Activated T-helper 1 cell treated with anti-CD3 and anti-CD28 coated beads, Interleukin-2, amount 50 U/mL, for 16 hours (primary cell): Measurements from ENCODE around the gene TENT5C.

ENCODE experiments used
- DNase-seq, 2 donors: peaks; one replicate each; pipeline ENCODE4 v3.0.0-alpha.2; 2020; ENCODE audit warnings: low read depth in 1 of 2, low spot score in 1 of 2

The TENT5C gene

DNA sequence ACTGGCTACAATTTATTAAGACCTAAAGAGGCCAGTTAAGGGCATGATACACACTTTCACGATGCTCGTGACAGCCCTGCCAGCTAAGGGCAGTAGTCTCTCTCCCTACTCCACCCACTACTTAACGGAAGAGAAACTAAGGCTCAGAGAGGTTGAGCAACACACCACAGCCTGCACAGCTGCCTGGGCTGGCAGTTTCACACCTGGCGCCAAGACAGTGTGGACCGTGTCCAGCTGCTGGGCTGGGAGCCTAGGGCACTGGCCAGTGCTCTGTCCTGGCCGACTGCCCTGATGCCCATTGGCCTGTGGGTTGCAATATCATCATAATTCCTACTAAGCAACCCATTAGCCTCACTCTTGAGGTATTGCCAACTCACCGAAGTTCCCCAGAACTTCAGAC is 27.6 kb downstream of the TENT5C start:
- DNase-seq: no peak

DNA sequence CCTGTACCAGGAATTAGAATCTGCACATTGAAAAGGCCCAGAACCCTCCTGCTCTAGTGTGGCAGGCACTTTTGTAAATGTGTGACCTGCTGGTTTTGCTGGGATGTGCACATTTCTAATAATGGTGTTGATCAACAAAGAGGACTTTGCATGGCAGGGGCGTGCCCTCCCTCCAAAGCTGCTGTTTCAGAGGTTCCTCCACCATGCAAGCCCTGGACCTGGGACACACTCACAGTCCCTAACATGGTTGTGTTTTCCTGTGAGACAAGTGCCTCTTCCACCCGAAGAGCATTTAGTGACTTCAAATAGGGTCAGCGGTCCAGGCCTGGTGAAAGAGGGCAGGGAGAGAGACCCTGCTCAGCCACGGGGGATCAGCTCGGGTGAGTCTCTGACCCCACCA is 28.1 kb downstream of the TENT5C start:
- no peak for DNase-seq

DNA sequence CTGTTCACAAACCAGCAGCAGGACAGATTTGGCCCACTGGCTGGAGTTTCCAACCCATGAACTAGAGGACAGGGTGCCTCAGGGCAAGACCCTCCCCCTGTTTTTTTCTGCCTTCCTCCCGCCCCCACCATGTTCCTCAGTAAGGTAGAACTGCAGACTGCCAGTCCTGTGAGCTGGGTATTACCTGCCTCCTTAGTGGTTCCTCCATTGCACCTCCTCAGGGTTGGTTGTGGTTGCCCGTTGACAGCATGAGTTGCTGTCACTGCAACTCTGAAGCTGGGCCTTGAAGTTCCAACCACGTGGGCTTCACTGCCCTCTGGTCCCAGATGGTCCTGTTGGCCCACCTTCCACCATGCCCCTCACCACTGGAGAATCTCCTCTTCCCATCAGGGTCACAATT is 28.8 kb downstream of the TENT5C start:
- DNase-seq: no peak

DNA sequence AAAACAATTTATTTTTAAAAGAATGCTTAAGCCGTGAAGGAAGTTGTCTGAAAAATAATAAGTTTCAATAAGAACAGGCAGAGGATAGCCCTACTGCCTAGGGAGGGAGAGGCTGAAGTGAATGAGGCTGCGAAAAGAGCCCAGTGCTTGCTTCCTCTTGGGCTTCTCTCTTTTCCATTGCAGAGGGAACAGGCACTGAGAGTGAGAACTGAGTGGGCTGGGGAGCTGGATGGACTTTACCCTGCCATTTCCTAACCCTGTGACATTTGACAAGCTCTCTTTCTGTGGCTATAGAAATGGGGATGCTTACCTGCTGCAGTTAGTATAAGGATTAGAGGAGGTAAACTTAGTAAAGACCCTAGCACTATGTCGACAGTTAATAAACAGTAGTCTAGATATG is 30.0 kb downstream of the TENT5C start:
- DNase-seq: no peak

DNA sequence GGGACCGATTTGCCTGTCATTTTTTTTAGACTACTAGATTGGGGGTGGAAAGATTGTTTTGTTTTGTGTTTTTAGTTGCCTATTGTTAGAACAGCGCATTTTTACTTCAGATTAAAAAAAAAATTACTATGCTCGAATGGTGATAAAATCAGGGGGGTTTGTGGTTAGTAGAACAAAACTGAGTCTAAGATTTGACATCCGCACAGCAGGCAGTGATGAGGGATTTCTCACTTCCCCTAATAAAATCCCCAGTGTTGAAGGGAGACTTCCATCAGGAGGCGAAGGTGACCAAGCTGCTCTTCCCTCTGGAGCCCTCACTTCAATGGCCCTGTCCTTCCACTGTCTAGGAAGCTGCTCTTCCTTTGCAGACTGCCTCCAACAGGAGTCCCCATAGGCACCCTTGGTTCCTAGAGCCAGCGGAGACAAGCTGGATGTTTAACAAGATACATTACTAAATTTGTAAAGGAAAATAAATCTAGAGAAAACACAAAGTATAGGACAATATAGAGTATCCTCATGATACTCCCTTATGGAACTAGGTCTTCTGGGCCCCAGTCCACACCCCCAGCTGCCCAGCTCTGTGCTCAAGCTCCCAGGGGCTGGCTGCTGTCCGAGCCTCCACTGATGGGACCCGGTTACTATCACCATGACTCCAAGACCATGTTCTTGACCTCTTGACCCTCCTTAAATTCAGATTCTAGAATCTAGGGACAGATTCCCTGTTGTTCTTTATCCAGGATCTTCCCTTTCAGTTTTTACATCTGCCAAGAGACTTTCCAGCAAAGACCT is 31.0 kb downstream of the TENT5C start:
- no peak for DNase-seq

DNA sequence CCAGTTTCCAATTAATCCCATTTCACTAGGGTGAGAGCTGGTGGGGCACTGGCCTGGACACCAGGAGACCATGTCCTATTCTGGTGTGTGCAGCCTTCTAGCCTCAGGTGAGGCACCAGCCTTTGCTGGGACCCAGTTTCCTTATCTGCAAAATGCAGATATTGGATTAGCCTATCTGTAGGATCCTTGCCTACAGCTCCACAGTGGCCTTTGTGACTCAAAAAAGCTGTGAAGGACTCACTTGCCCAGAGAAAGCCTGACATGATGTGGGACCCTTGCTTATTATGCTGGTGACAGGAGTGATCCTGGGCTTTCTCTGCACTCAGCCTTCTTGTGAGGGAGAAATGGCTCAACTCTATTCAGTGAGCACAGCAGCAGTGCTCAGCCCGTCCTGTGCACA is 32.3 kb downstream of the TENT5C start:
- no peak for DNase-seq

- no peak for DNase-seq
These were observed 32.9 kb downstream of the TENT5C start for GRCh38 chr1:117638759-117639158.

DNA sequence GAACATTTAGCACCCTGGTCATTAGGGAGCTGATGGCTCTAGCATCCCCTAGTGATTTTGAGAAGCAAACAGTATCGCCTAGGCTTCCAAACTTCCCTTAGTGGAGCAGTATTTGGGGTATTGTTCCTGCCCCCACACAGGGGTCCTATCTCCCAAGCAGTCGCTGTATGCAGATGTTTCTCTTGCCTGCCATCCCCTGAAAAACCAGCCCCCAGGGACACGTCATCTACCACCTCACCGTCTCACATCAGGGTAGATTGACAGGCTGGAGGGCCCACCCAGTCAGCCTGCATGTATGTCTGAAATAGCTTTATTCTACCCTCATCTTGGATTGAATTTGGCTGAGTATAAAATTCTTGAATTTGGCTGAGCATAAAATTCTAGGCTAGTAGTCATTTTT is 33.9 kb downstream of the TENT5C start:
- no peak for DNase-seq

DNA sequence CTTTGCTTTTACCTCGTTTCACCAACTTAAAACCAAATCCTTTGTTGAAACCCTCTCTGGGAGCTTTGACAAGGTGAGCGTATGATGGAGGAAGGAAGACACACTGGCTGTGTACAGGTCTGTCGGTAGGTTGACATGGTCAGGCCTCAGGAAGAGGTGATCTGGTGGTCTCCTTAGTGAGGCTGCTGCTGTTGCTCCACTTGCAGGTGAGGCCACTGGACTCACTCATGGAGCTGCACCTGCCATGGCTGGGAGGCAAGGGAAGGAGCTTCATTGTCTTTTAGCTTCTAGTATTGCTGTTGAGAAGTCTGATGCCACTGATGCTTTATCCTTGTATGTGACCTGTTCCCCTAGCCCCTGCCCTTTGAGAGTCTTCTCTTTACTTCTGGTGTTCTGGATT is 35.7 kb downstream of the TENT5C start:
- DNase-seq: no peak

DNA sequence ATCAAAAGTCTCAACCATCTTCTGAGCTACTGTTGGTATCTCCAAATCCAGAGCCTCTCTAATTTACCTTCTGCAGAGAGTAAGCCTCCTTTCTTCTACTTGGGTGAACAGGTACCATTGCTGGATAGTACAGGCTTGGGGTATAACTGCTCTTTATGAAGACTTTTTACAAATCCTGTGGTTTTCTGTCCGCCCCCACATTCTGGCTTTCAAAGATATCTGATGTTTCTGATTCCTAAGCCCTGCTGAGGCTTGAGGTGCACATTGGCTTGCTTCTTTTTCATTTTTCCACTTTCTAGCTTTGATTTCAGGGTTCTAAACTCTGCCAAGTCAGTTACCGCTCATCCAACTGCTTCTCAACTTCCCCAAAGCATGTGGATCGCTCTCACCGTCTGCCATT is 37.1 kb downstream of the TENT5C start:
- DNase-seq: no peak

DNA sequence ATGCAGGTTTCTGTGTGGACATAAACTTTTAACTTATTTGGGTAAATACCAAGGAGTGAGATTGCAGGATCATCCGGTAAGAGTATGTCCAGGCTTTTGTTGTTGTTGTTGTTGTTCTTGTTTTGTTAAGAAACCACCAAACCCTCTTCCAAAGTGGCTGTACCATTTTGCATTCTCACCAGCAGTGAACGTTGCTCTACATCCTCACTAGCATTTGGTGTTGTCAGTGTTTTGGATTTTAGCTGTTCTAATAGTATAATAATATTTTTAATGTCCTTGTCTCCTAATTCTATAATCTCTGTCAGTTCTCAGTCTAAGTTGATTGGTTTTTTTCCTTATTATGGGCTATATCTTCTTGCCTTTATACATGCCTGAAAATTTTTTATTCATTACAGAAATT is 37.8 kb downstream of the TENT5C start:
- no peak for DNase-seq

DNA sequence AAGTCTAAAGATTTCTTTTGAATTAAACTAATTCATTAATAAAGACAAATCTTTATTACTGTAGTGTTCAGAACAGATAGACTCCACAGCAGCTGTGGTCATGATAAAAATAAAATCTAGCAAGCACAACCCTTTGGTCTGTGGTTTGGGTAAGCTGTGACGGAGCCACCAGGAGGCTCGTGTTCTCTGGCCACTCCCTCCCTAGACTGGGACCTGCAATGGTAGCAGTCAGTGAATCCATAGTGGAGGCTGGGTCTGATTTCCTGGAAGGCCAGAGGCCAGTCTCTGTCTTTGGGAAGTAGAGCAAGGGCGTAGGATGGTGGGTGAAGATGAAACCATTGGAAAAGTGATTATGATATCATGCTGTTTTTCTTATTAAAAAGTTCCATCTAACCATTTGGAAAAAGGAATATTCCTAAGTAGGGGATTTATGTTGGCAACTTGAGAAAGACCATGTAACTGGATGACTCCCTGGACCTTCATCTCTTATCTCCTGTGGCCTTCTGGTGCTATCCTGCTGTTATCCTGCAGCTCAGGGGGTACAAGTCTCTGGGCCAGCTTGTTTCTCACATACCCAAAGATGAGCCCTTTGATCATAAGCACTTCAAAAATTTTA is 39.0 kb downstream of the TENT5C start:
- no peak for DNase-seq

DNA sequence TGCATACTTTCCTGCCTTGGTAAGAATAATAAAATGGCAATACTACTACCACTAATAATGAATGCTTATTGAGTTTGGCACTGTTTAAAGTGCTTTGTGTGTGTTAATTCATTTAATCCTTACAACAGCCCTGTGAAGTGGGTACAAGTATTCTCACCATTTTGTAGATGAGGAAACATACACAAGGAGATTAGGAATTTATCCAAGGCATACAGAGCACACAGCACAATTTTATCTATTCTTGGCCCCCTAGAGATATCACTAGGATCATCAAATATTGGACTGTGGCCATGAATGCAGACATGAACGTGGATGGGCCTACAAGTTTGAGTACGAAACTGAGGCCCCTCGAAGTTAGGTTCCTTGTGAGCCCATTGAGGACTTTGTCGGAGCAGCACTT is 39.5 kb downstream of the TENT5C start:
- DNase-seq: no peak

DNA sequence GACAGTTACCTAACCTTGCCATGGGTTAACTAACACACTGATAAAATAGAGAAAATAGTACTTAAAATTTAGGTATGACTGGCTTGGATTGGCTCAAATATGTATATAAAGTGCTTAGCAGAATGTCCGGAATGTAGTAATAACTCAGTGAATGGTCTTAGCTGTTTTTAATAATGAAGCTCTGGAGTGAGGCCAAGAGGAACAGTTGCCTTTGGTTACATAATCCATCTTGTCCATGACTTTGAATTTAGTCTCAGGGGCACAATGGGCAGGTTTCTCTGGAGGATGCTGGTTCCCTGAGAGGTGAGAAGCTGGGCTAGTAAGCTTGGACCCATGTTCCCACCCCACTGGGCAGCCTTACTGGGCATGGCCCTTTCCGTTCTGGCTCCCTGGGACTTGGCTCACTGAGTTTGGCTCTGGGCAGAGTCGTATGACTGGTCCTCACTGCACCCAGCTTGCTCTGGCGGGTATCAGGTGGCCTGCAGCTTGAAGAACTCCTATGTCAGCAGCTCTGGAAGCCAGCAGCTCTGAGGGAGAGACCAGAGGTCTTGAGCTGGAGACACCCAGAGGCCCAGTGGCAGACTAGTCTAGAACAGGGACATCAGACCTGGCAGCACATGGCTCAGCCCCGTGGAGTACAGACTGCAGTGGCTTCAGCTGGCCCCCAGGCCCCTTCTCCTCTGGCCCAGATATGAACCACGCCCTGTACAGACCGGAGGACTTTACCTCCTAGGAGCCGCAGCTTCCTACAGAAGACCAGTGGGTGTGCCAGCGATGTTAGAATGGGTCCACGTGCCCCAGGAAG is 40.4 kb downstream of the TENT5C start:
- DNase-seq: no peak

DNA sequence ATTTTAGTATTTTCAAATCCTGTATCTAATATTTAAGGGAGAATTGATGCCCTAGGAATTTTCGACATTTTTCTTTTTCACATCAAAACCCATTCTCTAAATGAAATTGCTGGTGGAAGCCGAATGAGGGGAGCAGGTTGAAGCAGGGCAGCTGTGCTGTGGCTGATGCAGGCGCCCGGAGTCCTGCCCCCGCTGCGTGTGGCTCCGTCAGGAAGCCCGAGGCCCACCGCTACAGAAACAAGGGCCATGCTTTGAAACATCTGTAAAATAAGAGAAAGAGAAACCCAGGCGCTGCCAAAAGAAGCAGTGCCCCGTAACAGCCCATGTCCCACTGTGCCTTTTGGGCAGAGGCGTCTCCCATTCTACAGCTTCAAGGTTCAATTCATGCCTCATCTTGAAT is 41.1 kb downstream of the TENT5C start:
- no peak for DNase-seq

DNA sequence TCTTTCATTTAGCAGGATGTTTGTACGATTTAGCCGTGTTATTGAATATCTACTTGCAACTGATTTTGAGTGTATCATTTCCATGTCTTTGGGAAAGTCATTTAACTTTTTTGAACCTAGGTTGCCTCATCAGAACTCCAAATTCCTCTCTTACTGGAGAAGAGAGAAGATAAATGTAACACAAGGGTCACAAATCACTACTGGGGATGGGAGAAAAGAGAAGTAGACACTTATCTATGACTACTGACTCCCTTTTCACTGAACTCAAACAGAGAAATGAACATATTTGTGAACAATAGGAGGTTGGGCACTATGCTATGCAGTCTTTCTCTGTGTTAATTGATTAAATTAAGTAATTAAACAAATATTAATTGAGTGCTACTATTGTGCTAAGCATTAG is 42.2 kb downstream of the TENT5C start:
- no peak for DNase-seq

GRCh38 chr1:117650840-117651568 is 45.2 kb downstream of the TENT5C start:
- no peak for DNase-seq

DNA sequence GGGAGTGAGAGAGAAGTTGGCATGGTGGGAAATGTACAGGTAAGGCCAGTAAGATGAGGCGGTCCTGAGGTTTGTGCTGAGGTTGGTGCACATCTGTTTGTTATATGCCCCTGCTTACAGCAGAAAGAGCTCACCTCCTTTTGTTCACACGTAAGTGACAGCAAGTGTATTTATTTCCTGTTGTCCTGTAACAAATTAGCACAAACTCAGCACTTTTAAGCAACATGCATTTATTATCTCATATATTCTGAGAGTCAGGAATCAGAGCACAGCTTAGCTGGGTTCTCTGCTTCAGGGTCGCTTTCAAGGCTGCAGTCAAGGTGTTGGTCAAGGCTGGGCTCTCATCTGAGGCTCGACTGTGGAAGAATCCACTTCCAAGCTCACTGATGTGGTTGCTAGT is 45.8 kb downstream of the TENT5C start:
- DNase-seq: no peak

DNA sequence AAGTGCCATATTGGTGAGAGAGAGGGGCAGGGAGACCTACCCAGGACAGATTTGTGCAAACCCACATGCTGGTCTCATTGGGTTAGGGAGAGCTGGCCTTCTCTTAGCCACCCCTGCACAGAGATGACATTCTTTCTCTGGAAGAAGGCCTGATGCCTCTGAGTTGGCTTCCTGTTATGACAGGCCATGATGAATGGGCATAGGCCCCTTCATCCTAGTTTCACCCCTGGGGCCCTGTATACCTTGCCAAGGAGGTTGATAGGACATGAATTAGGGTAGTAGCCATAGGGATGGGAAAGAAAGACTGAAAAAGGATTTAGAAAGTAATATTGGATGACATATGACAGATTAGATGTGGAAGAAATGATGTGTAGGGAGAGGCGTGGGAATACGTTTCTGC is 46.6 kb downstream of the TENT5C start:
- DNase-seq: no peak

DNA sequence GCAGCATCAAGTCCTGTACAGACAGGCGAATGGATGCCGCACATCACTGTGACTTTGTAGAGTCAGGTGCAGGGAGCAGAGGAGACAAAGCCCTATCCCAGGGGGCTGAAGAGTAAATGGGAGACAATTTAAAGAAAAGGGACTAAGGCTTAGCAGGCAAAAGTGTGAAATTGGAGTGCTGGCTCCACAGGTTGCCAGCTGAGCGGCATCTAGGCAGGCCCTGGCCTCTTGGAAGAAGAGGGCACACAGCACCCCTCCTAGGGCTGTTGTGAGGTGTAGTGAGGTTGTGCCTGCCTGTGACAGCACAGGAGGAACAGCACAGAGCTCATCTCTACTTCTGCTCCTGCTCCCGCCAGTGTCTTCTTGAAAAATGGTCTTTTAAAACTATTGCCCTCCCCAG is 47.3 kb downstream of the TENT5C start:
- no peak for DNase-seq

GRCh38 chr1:117653732-117654492 is 48.1 kb downstream of the TENT5C start:
- DNase-seq: no peak
